Fibroblast of villous mesenchyme (primary cell): ENCODE measurements around the gene RRP1B. TPM values are rescaled to one million over a fixed set of nuclear protein-coding genes. Genes with fewer than 3 reads are reported as not detected.

Experiments
- DNase-seq: peaks from one replicate; pipeline ENCODE4 v3.0.0-alpha.2; 2010; ENCODE audit warnings: low read depth
- H3K4me3 ChIP-seq: 2 replicates; pipeline ENCODE4 v1.5.1; 2011; ENCODE audit warnings: low read depth, mild to moderate bottlenecking, low read length
- CTCF ChIP-seq: IDR thresholded peaks from 2 replicates; pipeline ENCODE4 v1.5.1; 2012; ENCODE audit warnings: low read depth, mild to moderate bottlenecking, low read length; ENCODE audit not compliant: insufficient read depth
- total RNA-seq: library from RNA; depleted of rRNA; stranded (reverse); fragments of >200 nt; gene quantifications from 2 replicates; pipeline ENCODE4 v1.2.3, GENCODE V29; 2012

RRP1B gene
- total RNA-seq, 1 donor = 36.3 TPM

GRCh38 chr21:43719748-43720538 is 60.6 kb downstream of the RRP1B start:
- no peak for DNase-seq
- no peak for TF ChIP-seq CTCF

GRCh38 chr21:43720539-43721166 is 61.3 kb downstream of the RRP1B start:
- no peak for TF ChIP-seq CTCF
- DNase-seq = no peak
- H3K4me3 ChIP-seq = peak overlapping the region; percentile 95

More at GRCh38 chr21:43719748-43720538, 60.6 kb downstream of the RRP1B start:
- H3K4me3 ChIP-seq = peak overlapping the region; percentile 95

GRCh38 chr21:43721206-43721605 is 61.8 kb downstream of the RRP1B start:
- DNase-seq = no peak
- TF ChIP-seq CTCF = no peak
- H3K4me3 ChIP-seq = peak overlapping the region; percentile 95

GRCh38 chr21:43721939-43722338 is 62.6 kb downstream of the RRP1B start:
- DNase-seq = no peak

GRCh38 chr21:43723648-43724047 is 64.3 kb downstream of the RRP1B start:
- DNase-seq = no peak
- H3K4me3 ChIP-seq = no peak overlapping the region
- TF ChIP-seq CTCF = no peak

More at GRCh38 chr21:43721939-43722338, 62.6 kb downstream of the RRP1B start:
- no peak for TF ChIP-seq CTCF
- H3K4me3 ChIP-seq = no peak overlapping the region

GRCh38 chr21:43726686-43727518 is 67.5 kb downstream of the RRP1B start:
- no peak overlapping the region for H3K4me3 ChIP-seq
- no peak for DNase-seq
- TF ChIP-seq CTCF = no peak
